ELR (cell line): ENCODE results near the gene OR1S1.
"Not testable (repeated sequence)": the region's sequence is repeated elsewhere in the genome, so short reads cannot be mapped to it uniquely, and the experiment has no call there.

Experiments
- DNase-seq: peaks from one replicate; pipeline ENCODE4 v3.0.0-alpha.2; 2015; ENCODE audit warnings: low read depth

Gene OR1S1

DNA sequence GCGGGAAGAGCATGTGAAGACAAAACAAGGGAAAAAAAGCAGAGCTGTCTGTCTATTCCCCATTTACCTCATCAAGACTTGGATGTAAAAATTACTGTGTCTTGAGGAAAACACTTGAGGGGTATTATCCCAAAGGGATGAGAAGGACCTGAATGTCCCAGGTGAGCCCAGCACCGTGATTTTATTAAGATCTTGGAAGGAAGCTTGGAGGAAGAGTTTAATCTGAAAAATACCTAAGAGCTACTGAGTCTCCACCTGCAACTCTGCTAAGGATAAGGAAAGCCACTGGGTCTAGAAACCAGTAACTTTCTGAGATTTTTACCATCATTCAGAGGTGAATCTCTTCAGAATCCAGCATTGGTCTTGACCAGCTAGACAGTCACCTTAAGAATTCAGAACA is at the start of gene OR1S1:
Gene OR1S1 (plus strand): TSS at position 301 of the 400 bp plus-strand sequence.
- DNase-seq = not testable (repeated sequence)

- no peak for DNase-seq
Observed at GRCh38 chr11:58164389-58164788, 48.1 kb upstream of the OR1S1 start.

- DNase-seq = no peak
Observed at GRCh38 chr11:58164990-58165389, 47.5 kb upstream of the OR1S1 start.

- DNase-seq = no peak
Observed at GRCh38 chr11:58165504-58166106, 46.9 kb upstream of the OR1S1 start.

DNA sequence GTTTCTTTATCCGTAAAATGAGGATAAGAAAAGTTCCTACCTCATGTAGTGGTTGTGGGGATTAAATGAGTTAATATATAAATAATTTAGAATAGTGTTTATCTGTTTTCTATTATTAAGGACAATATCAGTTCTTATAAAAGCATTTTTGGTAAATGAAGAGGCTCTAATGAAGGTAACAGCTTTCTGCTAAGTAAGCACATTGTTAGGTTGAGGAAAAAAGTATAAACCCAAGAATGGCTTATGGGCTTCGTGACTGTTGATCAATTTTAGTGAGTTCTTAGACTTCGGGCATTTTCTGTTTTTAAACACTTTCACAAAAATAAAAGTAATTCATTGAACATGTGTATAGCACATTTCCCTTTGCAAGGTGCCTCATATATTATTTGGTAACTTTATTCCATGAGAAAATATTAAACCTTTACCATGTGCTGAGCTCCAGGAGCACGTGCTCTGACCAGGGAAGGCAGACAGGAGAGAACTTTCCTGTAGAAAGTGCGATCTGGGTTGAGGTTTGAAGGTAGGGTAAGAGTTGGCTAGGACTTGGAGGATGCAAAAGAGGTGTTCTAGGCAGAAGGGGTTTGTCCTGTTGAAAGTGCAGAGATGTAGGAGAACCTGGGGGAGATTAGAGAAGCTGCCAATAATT is 35.0 kb upstream of the OR1S1 start:
- DNase-seq = no peak

GRCh38 chr11:58178444-58178843 is 34.1 kb upstream of the OR1S1 start:
- no peak for DNase-seq

GRCh38 chr11:58179648-58180047 is 32.9 kb upstream of the OR1S1 start:
- no peak for DNase-seq

GRCh38 chr11:58186938-58187337 is 25.6 kb upstream of the OR1S1 start:
- no peak for DNase-seq

DNA sequence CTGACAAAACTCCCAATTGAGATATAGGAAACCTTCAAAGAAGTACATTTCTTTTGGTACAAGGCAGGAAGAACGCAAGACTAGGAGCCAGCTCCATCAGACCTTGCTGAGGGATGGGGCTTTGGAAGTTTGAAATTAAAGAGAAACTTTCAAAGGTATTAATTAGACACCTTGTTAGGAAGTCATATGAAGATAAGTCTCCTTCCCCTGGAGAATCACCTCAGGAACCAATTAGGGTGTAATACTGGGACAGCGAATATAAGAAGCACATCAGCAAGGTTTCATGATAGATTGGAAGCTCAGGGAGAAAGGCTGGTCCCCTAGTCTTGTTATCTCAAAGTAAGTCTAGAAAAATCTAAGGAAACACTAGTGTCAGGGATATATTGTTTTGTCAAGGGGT is 23.8 kb upstream of the OR1S1 start, which contains the start of gene OR9Q2:
Gene OR9Q2 (plus strand): TSS at position 301 of the 400 bp plus-strand sequence. CDS start 1,421 bp downstream, outside the sequence.
- DNase-seq = no peak

- no peak for DNase-seq
Observed at GRCh38 chr11:58192229-58192628, 20.3 kb upstream of the OR1S1 start.

DNA sequence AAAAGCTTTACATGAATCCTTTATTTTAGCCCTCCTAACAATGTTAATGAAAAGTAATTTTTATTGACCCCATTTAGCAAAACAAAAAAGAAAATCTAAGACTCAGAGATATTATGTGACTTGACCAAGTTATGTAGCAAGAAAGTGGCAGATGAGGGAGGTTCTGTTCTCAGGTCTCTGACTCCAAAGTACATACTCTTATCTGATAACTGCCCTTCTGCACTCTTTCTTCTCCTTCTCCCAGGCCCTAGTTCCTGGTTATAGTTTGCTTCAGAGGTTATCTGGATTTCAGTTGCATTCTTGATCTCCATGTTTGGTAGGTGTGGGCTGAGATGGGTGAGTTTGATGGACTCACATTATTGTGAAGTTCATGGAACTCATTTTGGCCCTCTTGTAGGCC is 19.1 kb upstream of the OR1S1 start:
- no peak for DNase-seq

DNA sequence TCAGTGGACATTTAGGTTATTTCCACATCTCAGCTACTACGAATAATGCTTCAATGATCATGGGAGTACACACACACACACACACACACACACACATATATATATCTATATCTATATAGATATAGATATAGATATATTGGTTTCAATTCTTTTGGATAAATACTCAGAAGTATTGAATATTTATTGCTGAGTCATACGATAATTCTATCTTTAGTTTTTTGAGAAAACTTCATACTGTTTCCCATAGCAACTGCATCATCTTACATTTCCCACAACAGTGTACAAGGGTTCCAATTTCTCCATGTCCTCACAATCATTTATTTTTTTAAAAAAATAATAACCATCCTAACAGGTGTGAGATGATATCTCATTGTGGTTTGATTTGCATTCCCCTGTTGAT is 16.6 kb upstream of the OR1S1 start:
- no peak for DNase-seq

DNA sequence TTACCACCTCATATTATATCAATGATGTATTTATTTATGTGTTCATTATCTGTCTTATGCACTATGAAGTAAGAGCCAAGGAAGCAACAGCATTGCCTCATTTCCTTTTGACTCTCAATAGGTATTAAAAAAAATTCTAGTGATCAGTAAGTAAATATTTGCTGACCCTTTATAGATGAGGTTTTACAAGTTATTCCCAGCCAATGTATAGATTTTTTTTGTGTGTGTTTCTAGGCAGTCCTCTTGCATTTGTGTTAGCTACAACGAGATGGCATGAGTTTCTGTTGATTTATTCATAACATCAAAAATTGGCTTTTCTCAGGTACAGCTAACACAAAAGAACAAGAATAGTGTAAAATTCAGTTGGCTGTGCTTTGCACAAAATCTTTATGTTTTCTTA is 13.2 kb upstream of the OR1S1 start:
- DNase-seq = no peak

- DNase-seq = no peak
Observed at GRCh38 chr11:58204042-58204441, 8.5 kb upstream of the OR1S1 start, which contains the start of gene OR1S2. Gene OR1S2 (minus strand): TSS chr11:58204142. CDS start chr11:58204142, 0 bp downstream.

DNA sequence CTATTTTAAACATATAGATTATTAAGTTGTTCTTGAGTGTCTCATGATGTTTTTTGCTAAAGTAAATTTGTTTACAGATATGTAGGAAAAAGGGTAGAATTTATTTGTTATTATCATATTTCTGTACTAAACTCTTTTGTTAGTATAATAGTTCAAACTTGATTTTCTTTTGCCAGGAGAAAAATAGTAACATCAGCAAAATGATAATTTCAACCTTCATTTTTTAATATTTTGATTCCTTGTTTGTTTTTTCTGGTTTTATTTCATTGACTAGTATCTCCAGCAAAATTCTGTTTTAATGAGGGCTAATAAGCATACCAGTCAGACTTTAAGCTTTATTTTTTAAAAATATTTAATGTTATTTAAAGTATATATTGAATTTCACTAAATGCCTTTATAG is 4.0 kb downstream of the OR1S1 start:
- DNase-seq = no peak

DNA sequence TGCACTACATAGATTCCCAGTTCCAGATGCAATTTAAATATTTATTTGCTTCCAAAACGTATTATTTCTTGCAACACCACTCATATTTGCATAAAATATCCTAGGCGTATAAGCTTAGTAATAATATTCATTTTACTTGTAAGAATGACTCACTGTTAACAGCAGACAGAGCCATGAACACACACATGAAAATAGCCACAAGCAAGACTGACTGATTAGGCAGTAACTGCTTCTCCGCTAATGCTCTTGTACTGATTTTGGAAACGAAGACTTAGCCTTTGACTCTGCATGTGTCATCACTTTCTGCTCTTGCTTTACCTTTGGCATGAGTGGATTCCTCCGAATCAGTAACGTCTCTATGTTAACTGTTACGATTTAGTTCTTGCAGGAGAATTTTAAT is 10.2 kb downstream of the OR1S1 start:
- peak; percentile 45 for DNase-seq

DNA sequence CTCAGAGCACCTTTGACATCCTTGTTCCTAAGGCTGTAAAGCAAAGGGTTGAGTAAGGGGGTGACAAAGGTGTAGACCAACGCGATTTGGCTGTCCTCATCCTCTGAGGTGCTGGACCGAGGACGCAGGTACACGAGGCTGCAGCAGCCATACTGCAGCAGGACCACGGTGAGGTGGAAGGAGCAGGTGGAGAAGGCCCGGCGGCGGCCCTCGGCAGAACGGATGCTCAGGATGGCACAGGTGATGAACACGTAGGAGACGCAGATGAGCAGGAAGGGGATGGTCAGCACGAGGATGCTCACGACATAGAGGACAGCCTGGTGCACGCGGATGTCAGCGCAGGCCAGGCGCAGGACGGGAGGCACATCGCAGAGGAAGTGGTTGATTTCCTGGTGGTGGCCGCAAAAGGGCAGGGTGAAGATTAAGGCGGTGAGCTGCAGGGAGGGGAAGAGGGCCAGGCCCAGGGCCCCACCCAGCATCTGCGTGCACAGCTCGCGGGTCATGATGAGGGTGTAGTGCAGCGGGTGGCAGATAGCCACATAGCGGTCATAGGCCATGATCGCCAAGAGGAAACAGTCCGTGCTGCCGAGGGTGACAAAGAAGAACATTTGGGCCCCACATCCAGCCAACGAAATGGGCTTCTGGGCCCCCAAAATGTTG is 15.6 kb downstream of the OR1S1 start:
- DNase-seq = no peak

DNA sequence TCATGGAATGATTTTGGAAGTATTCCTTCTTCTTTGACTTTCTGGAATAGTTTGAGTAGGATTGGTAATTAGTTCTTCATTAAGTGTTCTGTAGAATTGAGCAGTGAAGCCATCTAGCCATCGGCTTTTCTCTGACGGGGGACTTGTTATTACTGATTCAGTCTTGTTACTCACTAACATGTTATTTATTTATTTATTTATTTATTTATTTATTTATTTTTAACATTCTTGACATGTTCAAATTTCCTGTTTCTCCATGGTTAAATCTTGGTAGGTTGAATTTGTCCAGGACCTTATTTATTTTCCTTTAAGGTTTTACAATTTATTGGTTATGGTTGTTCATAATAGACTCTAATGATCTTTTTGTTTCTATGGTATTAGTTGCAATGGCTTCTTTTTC is 31.4 kb downstream of the OR1S1 start:
- no peak for DNase-seq

GRCh38 chr11:58254936-58255335 is 42.4 kb downstream of the OR1S1 start:
- peak; percentile 32 for DNase-seq

DNA sequence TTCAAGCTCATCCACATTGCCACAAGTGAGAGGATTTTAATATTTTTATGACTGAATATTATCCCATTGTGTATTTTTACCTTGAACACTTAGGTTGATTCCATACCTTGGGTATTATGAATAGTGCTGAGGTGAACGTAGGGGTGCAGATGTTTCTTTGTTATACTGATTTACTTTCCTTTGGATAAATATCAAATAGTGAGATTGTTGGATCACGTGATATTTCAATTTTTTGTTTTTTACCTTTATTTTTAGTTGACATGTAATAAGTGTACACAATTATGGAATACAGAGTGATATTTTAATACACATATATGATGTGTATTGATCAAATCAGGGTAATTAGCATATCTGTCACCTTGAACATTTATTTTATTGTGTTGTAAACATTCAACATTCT is 47.5 kb downstream of the OR1S1 start:
- no peak for DNase-seq
